ENCODE data around the gene TTC28.
"Not testable (repeated sequence)": the region's sequence is repeated elsewhere in the genome, so short reads cannot be mapped to it uniquely, and the experiment has no call there.

The TTC28 gene

GRCh38 chr22:28102151-28102812, 577.4 kb downstream of the TTC28 start:
- no peak for DNase-seq (ENCODE audit: low read depth)

- DNase-seq (ENCODE audit: low read depth): no peak
These were observed 582.0 kb downstream of the TTC28 start for GRCh38 chr22:28097627-28098026.

- no peak for DNase-seq (ENCODE audit: low read depth)
These were observed 583.5 kb downstream of the TTC28 start for GRCh38 chr22:28096161-28096560.

GRCh38 chr22:28095316-28096095, 584.1 kb downstream of the TTC28 start:
- DNase-seq (ENCODE audit: low read depth): no peak

- DNase-seq (ENCODE audit: low read depth): no peak
These were observed 584.9 kb downstream of the TTC28 start for GRCh38 chr22:28094771-28095170.

GRCh38 chr22:28093711-28094110, 585.9 kb downstream of the TTC28 start:
- no peak for DNase-seq (ENCODE audit: low read depth)

GRCh38 chr22:28091486-28091885, 588.2 kb downstream of the TTC28 start:
- DNase-seq (ENCODE audit: low read depth): no peak

- DNase-seq (ENCODE audit: low read depth): not testable (repeated sequence)
These were observed 590.1 kb downstream of the TTC28 start for GRCh38 chr22:28089541-28089940.

- DNase-seq (ENCODE audit: low read depth): no peak
These were observed 602.5 kb downstream of the TTC28 start for GRCh38 chr22:28077166-28077565.

- no peak for DNase-seq (ENCODE audit: low read depth)
These were observed 604.2 kb downstream of the TTC28 start for GRCh38 chr22:28075358-28075981.

- no peak for DNase-seq (ENCODE audit: low read depth)
These were observed 605.1 kb downstream of the TTC28 start for GRCh38 chr22:28074526-28074925.

- DNase-seq (ENCODE audit: low read depth): no peak
These were observed 607.6 kb downstream of the TTC28 start for GRCh38 chr22:28072066-28072465.

- no peak for DNase-seq (ENCODE audit: low read depth)
These were observed 610.8 kb downstream of the TTC28 start for GRCh38 chr22:28068826-28069225.

GRCh38 chr22:28064920-28065319, 614.7 kb downstream of the TTC28 start:
- DNase-seq (ENCODE audit: low read depth): no peak

- no peak for DNase-seq (ENCODE audit: low read depth)
These were observed 616.0 kb downstream of the TTC28 start for GRCh38 chr22:28063656-28064055.

- not testable (repeated sequence) for DNase-seq (ENCODE audit: low read depth)
These were observed 619.0 kb downstream of the TTC28 start for GRCh38 chr22:28060594-28060993.

GRCh38 chr22:28058036-28058435, 621.6 kb downstream of the TTC28 start:
- no peak for DNase-seq (ENCODE audit: low read depth)

- DNase-seq (ENCODE audit: low read depth): no peak
These were observed 624.8 kb downstream of the TTC28 start for GRCh38 chr22:28054819-28055208.

- no peak for DNase-seq (ENCODE audit: low read depth)
These were observed 625.5 kb downstream of the TTC28 start for GRCh38 chr22:28053896-28054818.

- no peak for DNase-seq (ENCODE audit: low read depth)
These were observed 626.8 kb downstream of the TTC28 start for GRCh38 chr22:28052825-28053269.

GRCh38 chr22:28051787-28052356, 627.8 kb downstream of the TTC28 start:
- DNase-seq (ENCODE audit: low read depth): no peak
